Fibroblast of pulmonary artery (primary cell): ENCODE results near the gene WDR70.
"Not testable (repeated sequence)": the region's sequence is repeated elsewhere in the genome, so short reads cannot be mapped to it uniquely, and the experiment has no call there.

Source experiments
- DNase-seq: peaks from one replicate; pipeline ENCODE4 v3.0.0-alpha.2; 2010; ENCODE audit warnings: low read depth
- H3K4me3 ChIP-seq: replicated peaks from 2 replicates; pipeline ENCODE4 v1.5.1; 2011; ENCODE audit warnings: low read depth, mild to moderate bottlenecking, control low read depth, low read length, moderate library complexity
- CTCF ChIP-seq: IDR thresholded peaks from 2 replicates; pipeline ENCODE4 v1.5.1; 2011; ENCODE audit warnings: mild to moderate bottlenecking, control low read depth, low read length, inconsistent platforms; ENCODE audit errors: missing control alignments

WDR70 gene

GRCh38 chr5:37471666-37472197 is 92.6 kb downstream of the WDR70 start:
- no peak overlapping the region for H3K4me3 ChIP-seq
- no peak for TF ChIP-seq CTCF
- DNase-seq: no peak

GRCh38 chr5:37477426-37477825 is 98.3 kb downstream of the WDR70 start:
- TF ChIP-seq CTCF: no peak
- no peak for DNase-seq
- H3K4me3 ChIP-seq: no peak overlapping the region

GRCh38 chr5:37478121-37478894 is 99.2 kb downstream of the WDR70 start:
- TF ChIP-seq CTCF: no peak
- no peak overlapping the region for H3K4me3 ChIP-seq
- no peak for DNase-seq

- not testable (repeated sequence) for DNase-seq, H3K4me3 ChIP-seq
Observed at GRCh38 chr5:37481395-37481794, 102.3 kb downstream of the WDR70 start.

GRCh38 chr5:37490120-37490810 is 111.1 kb downstream of the WDR70 start:
- no peak for DNase-seq
- no peak for TF ChIP-seq CTCF
- no peak overlapping the region for H3K4me3 ChIP-seq

- no peak for TF ChIP-seq CTCF
- H3K4me3 ChIP-seq: no peak overlapping the region
- no peak for DNase-seq
Observed at GRCh38 chr5:37490931-37491330, 111.8 kb downstream of the WDR70 start.

- TF ChIP-seq CTCF: no peak
- no peak for DNase-seq
- H3K4me3 ChIP-seq: no peak overlapping the region
Observed at GRCh38 chr5:37492778-37493555, 113.8 kb downstream of the WDR70 start.
